Measurements from ENCODE around the gene NCDN. TPM values are rescaled to one million over a fixed set of nuclear protein-coding genes. Genes with fewer than 3 reads are reported as not detected.

NCDN gene
- total RNA-seq, 2 experiments from 2014 or later: 20.1 to 31.7 TPM

GRCh38 chr1:35611655-35612054, 54.1 kb downstream of the NCDN start:
- peaks cover 43% of the 10 kb centered on the region for H3K36me3 Mint-ChIP-seq
- no peaks in the 10 kb centered on the region for H3K27me3 Mint-ChIP-seq
- DNase-seq: no peak
- peaks cover 11% of the 10 kb centered on the region for H3K4me1 Mint-ChIP-seq
- no peaks in the 10 kb centered on the region for H3K9me3 Mint-ChIP-seq (ENCODE audit: low read depth)
- no peak overlapping the region for H3K4me3 Mint-ChIP-seq
- no peak for ATAC-seq
- no peak overlapping the region for H3K27ac Mint-ChIP-seq
- CTCF ChIA-PET: interaction anchor here (1.8 kb wide), 1 partner anchor 26 kb away, joined by 3 read pairs; no protein-coding TSS in a partner anchor

- Mint-ChIP-seq H3K36me3 (peaks cover 30% of the 10 kb centered on the region), H3K4me3 (no peak overlapping the region), H3K4me1 (peaks cover 8% of the 10 kb centered on the region), H3K27ac (no peak overlapping the region), H3K27me3 (no peaks in the 10 kb centered on the region), H3K9me3 (ENCODE audit: low read depth) (no peaks in the 10 kb centered on the region)
- CTCF ChIA-PET: no interaction called here
- ATAC-seq (no peak), DNase-seq (no peak)
These were observed 57.8 kb downstream of the NCDN start for GRCh38 chr1:35615440-35615839.

Other genes starting within 250 kb of the NCDN start
- gene KIAA0319L, start 396 bp upstream of the NCDN start, total RNA-seq: 10 to 100 TPM; 36.0 to 45.7 TPM
- gene TFAP2E, start 15.5 kb downstream of the NCDN start, total RNA-seq: 1 to 10 TPM in 1 of 2 experiments, under 1 TPM in 1; 0.68 to 1.0 TPM
- gene PSMB2, start 83.7 kb downstream of the NCDN start, total RNA-seq: 100 to 1,000 TPM in 1 of 2 experiments, 10 to 100 TPM in 1; 88.8 to 103 TPM
- 10 to 100 TPM; 18.3 to 20.9 TPM for gene C1orf216, start 161.1 kb downstream of the NCDN start, total RNA-seq
- gene CLSPN, start 212.2 kb downstream of the NCDN start, total RNA-seq: 100 to 1,000 TPM in 1 of 2 experiments, 10 to 100 TPM in 1; 99.8 to 102 TPM